ENCODE measurements around the gene CNTNAP2. TPM values are rescaled to one million over a fixed set of nuclear protein-coding genes. Genes with fewer than 3 reads are reported as not detected.
A peak's percentile ranks its signal among the peaks of the same experiment; 100 is the strongest.

Gene CNTNAP2
- total and polyA plus RNA-seq, 2 donors (not counting 1 experiment from before 2014, with no cell fraction given), result not detected

- Histone ChIP-seq H3K9ac (ENCODE audit: insufficient read depth, low read length) (no peak overlapping the region), H3K36me3 (ENCODE audit: control insufficient read depth, insufficient read depth, low read length) (no peaks in the 10 kb centered on the region), H4K20me1 (ENCODE audit: control insufficient read depth, extremely low read depth, insufficient read depth, low read length) (no peaks in the 10 kb centered on the region), H3K9me3 (ENCODE audit: control insufficient read depth, insufficient read depth, low read depth, low read length) (no peaks in the 10 kb centered on the region), H3K4me1 (ENCODE audit: control insufficient read depth, extremely low read depth, insufficient read depth, low read length) (no peaks in the 10 kb centered on the region), H3K79me2 (ENCODE audit: control insufficient read depth, insufficient read depth, low read length) (no peaks in the 10 kb centered on the region), H3K27ac (ENCODE audit: insufficient read depth, low read length) (no peak overlapping the region), H3K4me3 (replicated peaks in 1 of 4; ENCODE audit: control extremely low read depth in 1 of 4, insufficient read depth in 1 of 4, low read depth in 3 of 4, low read length in 4 of 4) (no peak overlapping the region), H2AFZ (ENCODE audit: low read length) (no peak overlapping the region), H3K4me2 (ENCODE audit: extremely low read depth, insufficient read depth, low read length) (no peak overlapping the region), H3K27me3 (ENCODE audit: control insufficient read depth, insufficient read depth, low read length) (no peaks in the 10 kb centered on the region)
- no peak for TF ChIP-seq CTCF (conservative IDR thresholded peaks at IDR 0.05 in 1 of 2, IDR thresholded peaks at IDR 0.05 in 1 of 2; ENCODE audit: low read depth in 1 of 2, low read length in 2 of 2)
- TF ChIP-seq EZH2 (IDR thresholded peaks at IDR 0.05; ENCODE audit: low read length, missing control alignments), result no peak
- no peak for DNase-seq (ENCODE audit: low read depth in 2 of 2)
Measured at GRCh38 chr7:146094356-146094755, 22.2 kb upstream of the CNTNAP2 start.

DNA sequence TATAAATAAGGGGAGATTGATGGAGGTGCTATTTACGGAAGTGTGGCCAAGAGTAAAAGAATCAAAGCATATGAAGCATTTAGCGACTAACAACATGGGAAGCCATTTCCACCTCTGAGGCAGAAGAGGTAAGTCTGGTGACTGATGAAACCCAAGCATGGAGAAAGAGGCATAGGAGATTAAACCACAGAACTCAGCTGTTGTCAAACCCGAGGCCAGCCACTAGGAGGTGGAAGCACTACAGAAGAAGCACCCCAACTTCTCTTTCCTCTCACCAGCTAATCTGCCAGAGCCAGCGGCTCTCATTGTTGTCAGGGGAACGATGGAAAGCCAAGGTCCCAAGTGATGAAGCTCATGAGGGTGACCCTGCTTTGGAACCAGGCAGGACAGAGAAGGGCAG, 19.6 kb upstream of the CNTNAP2 start:
- Histone ChIP-seq H3K27ac (ENCODE audit: insufficient read depth, low read length) (no peak overlapping the region), H3K4me3 (replicated peaks in 1 of 4; ENCODE audit: control extremely low read depth in 1 of 4, insufficient read depth in 1 of 4, low read depth in 3 of 4, low read length in 4 of 4) (no peak overlapping the region), H3K4me1 (ENCODE audit: control insufficient read depth, extremely low read depth, insufficient read depth, low read length) (no peaks in the 10 kb centered on the region), H4K20me1 (ENCODE audit: control insufficient read depth, extremely low read depth, insufficient read depth, low read length) (no peaks in the 10 kb centered on the region), H3K79me2 (ENCODE audit: control insufficient read depth, insufficient read depth, low read length) (no peaks in the 10 kb centered on the region), H3K4me2 (ENCODE audit: extremely low read depth, insufficient read depth, low read length) (no peak overlapping the region), H3K27me3 (ENCODE audit: control insufficient read depth, insufficient read depth, low read length) (no peaks in the 10 kb centered on the region), H3K9ac (ENCODE audit: insufficient read depth, low read length) (no peak overlapping the region), H3K36me3 (ENCODE audit: control insufficient read depth, insufficient read depth, low read length) (no peaks in the 10 kb centered on the region), H2AFZ (ENCODE audit: low read length) (no peak overlapping the region), H3K9me3 (ENCODE audit: control insufficient read depth, insufficient read depth, low read depth, low read length) (no peaks in the 10 kb centered on the region)
- no peak for TF ChIP-seq EZH2 (IDR thresholded peaks at IDR 0.05; ENCODE audit: low read length, missing control alignments)
- peak in 1 of 2 donors; percentile 21 for TF ChIP-seq CTCF (conservative IDR thresholded peaks at IDR 0.05 in 1 of 2, IDR thresholded peaks at IDR 0.05 in 1 of 2; ENCODE audit: low read depth in 1 of 2, low read length in 2 of 2)
- DNase-seq (ENCODE audit: low read depth in 2 of 2), result no peak

DNA sequence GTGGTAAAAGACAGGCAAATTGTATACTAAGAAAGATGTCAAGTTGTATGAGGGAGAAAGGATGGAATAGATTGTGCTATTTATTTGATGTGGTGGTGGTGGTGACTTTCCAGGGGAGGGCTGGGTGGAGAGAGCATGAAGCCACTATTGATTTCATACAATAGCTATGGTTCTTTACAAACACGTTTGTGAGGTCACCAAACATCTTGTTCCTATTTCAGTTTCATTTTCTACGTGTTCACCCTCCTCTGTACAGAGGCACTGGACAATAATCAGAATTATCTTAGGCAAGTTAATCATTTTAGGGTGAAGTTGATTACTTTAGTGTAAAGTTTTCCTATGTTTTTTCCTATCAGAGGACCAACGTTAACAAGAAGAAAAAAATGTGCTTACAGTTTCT, 10.3 kb upstream of the CNTNAP2 start:
- no peak overlapping the region for H3K4me2 ChIP-seq (ENCODE audit: extremely low read depth, insufficient read depth, low read length)
- no peak overlapping the region for H3K4me3 ChIP-seq (replicated peaks in 1 of 4; ENCODE audit: control extremely low read depth in 1 of 4, insufficient read depth in 1 of 4, low read depth in 3 of 4, low read length in 4 of 4)
- H3K9ac ChIP-seq (ENCODE audit: insufficient read depth, low read length), result no peak overlapping the region
- no peak overlapping the region for H2AFZ ChIP-seq (ENCODE audit: low read length)
- TF ChIP-seq EZH2 (IDR thresholded peaks at IDR 0.05; ENCODE audit: low read length, missing control alignments), result no peak
- TF ChIP-seq CTCF (conservative IDR thresholded peaks at IDR 0.05 in 1 of 2, IDR thresholded peaks at IDR 0.05 in 1 of 2; ENCODE audit: low read depth in 1 of 2, low read length in 2 of 2), result no peak
- H3K27ac ChIP-seq (ENCODE audit: insufficient read depth, low read length), result no peak overlapping the region
- H4K20me1 ChIP-seq (ENCODE audit: control insufficient read depth, extremely low read depth, insufficient read depth, low read length), result no peaks in the 10 kb centered on the region
- no peaks in the 10 kb centered on the region for H3K27me3 ChIP-seq (ENCODE audit: control insufficient read depth, insufficient read depth, low read length)
- DNase-seq (ENCODE audit: low read depth in 2 of 2), result no peak
- no peaks in the 10 kb centered on the region for H3K4me1 ChIP-seq (ENCODE audit: control insufficient read depth, extremely low read depth, insufficient read depth, low read length)
- no peaks in the 10 kb centered on the region for H3K79me2 ChIP-seq (ENCODE audit: control insufficient read depth, insufficient read depth, low read length)
- no peaks in the 10 kb centered on the region for H3K36me3 ChIP-seq (ENCODE audit: control insufficient read depth, insufficient read depth, low read length)
- H3K9me3 ChIP-seq (ENCODE audit: control insufficient read depth, insufficient read depth, low read depth, low read length), result no peaks in the 10 kb centered on the region

Data from fibroblast of lung (primary cell).